ACC112 (cell line): Measurements from ENCODE around the gene MAP2K5.

Experiments used
- H2AFZ ChIP-seq: fragments of 200-600 bp; sonication (generic); one replicate; pipeline ENCODE4 v1.6.0; 2017; ENCODE audit warnings: antibody characterized with exemption, low read length; ENCODE audit not compliant: unreplicated experiment
- H3K27ac ChIP-seq: fragments of 200-600 bp; sonication (generic); 2 replicates; pipeline ENCODE4 v1.5.1; 2014; ENCODE audit warnings: low read depth, mild to moderate bottlenecking, antibody characterized with exemption, low read length, moderate library complexity
- H3K27me3 ChIP-seq: fragments of 200-600 bp; sonication (generic); 2 replicates; pipeline ENCODE4 v1.6.1; 2014; ENCODE audit warnings: mild to moderate bottlenecking, antibody characterized with exemption, low read length, moderate library complexity, mixed read lengths; ENCODE audit not compliant: insufficient read depth
- H3K36me3 ChIP-seq: fragments of 200-600 bp; sonication (generic); 2 replicates; pipeline ENCODE4 v1.6.1; 2016; ENCODE audit warnings: mild to moderate bottlenecking, antibody characterized with exemption, low read length, moderate library complexity, mixed read lengths; ENCODE audit not compliant: insufficient read depth
- H3K4me1 ChIP-seq: fragments of 200-600 bp; sonication (generic); one replicate; pipeline ENCODE4 v1.6.1; 2016; ENCODE audit warnings: low read length, mixed read lengths; ENCODE audit not compliant: insufficient read depth, unreplicated experiment, control insufficient read depth
- H3K4me3 ChIP-seq: fragments of 200-600 bp; sonication (generic); 2 replicates; pipeline ENCODE4 v1.5.1; 2014; ENCODE audit warnings: mild to moderate bottlenecking, low read depth, low read length
- H3K79me2 ChIP-seq: fragments of 200-600 bp; sonication (generic); one replicate; pipeline ENCODE4 v1.6.0; 2016; ENCODE audit warnings: low read length; ENCODE audit not compliant: control insufficient read depth, unreplicated experiment, insufficient read depth

MAP2K5 gene

GRCh38 chr15:67824197-67824968, 281.9 kb downstream of the MAP2K5 start:
- H3K27me3 ChIP-seq, result peaks cover 99% of the 10 kb centered on the region
- no peak overlapping the region for H2AFZ ChIP-seq
- H3K79me2 ChIP-seq, result no peaks in the 10 kb centered on the region
- H3K4me3 ChIP-seq, result 0 out of 2 replicates have a peak overlapping the region, but pooled peaks have one; percentile 33
- no peak overlapping the region for H3K27ac ChIP-seq
- H3K36me3 ChIP-seq, result no peaks in the 10 kb centered on the region
- no peaks in the 10 kb centered on the region for H3K4me1 ChIP-seq

GRCh38 chr15:67824976-67825880, 282.7 kb downstream of the MAP2K5 start, which contains the start of gene SKOR1:
SKOR1 (plus strand) TSS chr15:67825509; CDS start chr15:67825603, 94 bp downstream.
- Histone ChIP-seq H3K79me2 (no peaks in the 10 kb centered on the region), H3K27ac (no peak within 1 kb of the TSS), H3K4me3 (peak within 1 kb of the TSS; percentile 69), H3K36me3 (no peaks in the 10 kb centered on the region), H2AFZ (no peak within 1 kb of the TSS), H3K4me1 (no peaks in the 10 kb centered on the region), H3K27me3 (peaks cover 99% of the 10 kb centered on the region)

GRCh38 chr15:67825881-67826716, 283.6 kb downstream of the MAP2K5 start:
- H2AFZ ChIP-seq, result no peak overlapping the region
- no peaks in the 10 kb centered on the region for H3K36me3 ChIP-seq
- H3K27ac ChIP-seq, result no peak overlapping the region
- H3K27me3 ChIP-seq, result peaks cover 99% of the 10 kb centered on the region
- H3K4me1 ChIP-seq, result no peaks in the 10 kb centered on the region
- H3K79me2 ChIP-seq, result no peaks in the 10 kb centered on the region
- peak overlapping the region; percentile 69 for H3K4me3 ChIP-seq

- peaks cover 96% of the 10 kb centered on the region for H3K27me3 ChIP-seq
Measured at GRCh38 chr15:67826717-67827561, 284.4 kb downstream of the MAP2K5 start.

GRCh38 chr15:67827562-67828277, 285.2 kb downstream of the MAP2K5 start:
- Histone ChIP-seq H3K27me3 (peaks cover 96% of the 10 kb centered on the region), H3K4me3 (no peak overlapping the region)

More at GRCh38 chr15:67826717-67827561, 284.4 kb downstream of the MAP2K5 start:
- Histone ChIP-seq H3K4me1 (no peaks in the 10 kb centered on the region), H2AFZ (no peak overlapping the region), H3K36me3 (no peaks in the 10 kb centered on the region), H3K79me2 (no peaks in the 10 kb centered on the region), H3K4me3 (no peak overlapping the region), H3K27ac (no peak overlapping the region)

GRCh38 chr15:67828278-67828968, 285.9 kb downstream of the MAP2K5 start:
- Histone ChIP-seq H3K36me3 (no peaks in the 10 kb centered on the region), H3K79me2 (no peaks in the 10 kb centered on the region), H2AFZ (no peak overlapping the region), H3K27ac (no peak overlapping the region), H3K4me1 (no peaks in the 10 kb centered on the region), H3K4me3 (no peak overlapping the region), H3K27me3 (peaks cover 96% of the 10 kb centered on the region)

More at GRCh38 chr15:67827562-67828277, 285.2 kb downstream of the MAP2K5 start:
- H3K4me1 ChIP-seq, result no peaks in the 10 kb centered on the region
- no peak overlapping the region for H2AFZ ChIP-seq
- H3K79me2 ChIP-seq, result no peaks in the 10 kb centered on the region
- H3K27ac ChIP-seq, result no peak overlapping the region
- H3K36me3 ChIP-seq, result no peaks in the 10 kb centered on the region

GRCh38 chr15:67828969-67829646, 286.6 kb downstream of the MAP2K5 start:
- H3K36me3 ChIP-seq, result no peaks in the 10 kb centered on the region
- H3K4me3 ChIP-seq, result no peak overlapping the region
- H3K79me2 ChIP-seq, result no peaks in the 10 kb centered on the region
- no peaks in the 10 kb centered on the region for H3K4me1 ChIP-seq
- peaks cover 96% of the 10 kb centered on the region for H3K27me3 ChIP-seq
- H2AFZ ChIP-seq, result no peak overlapping the region
- no peak overlapping the region for H3K27ac ChIP-seq

- H3K36me3 ChIP-seq, result no peaks in the 10 kb centered on the region
- no peak overlapping the region for H3K27ac ChIP-seq
- peaks cover 96% of the 10 kb centered on the region for H3K27me3 ChIP-seq
- no peaks in the 10 kb centered on the region for H3K79me2 ChIP-seq
- no peak overlapping the region for H3K4me3 ChIP-seq
- no peak overlapping the region for H2AFZ ChIP-seq
- no peaks in the 10 kb centered on the region for H3K4me1 ChIP-seq
Measured at GRCh38 chr15:67829647-67830504, 287.4 kb downstream of the MAP2K5 start.
